SK-N-SH treated with all-trans-retinoic acid at 6 μM for 48 hours (cell line): ENCODE results near the gene ABHD17C.
A peak's percentile ranks its signal among the peaks of the same experiment; 100 is the strongest.

Experiments
- ATAC-seq: fragments of 200-7000 bp; cut with Tn5 transposase; 3 replicates; pipeline ENCODE4 v1.9.1; 2020; ENCODE audit warnings: mild to moderate bottlenecking, moderate library complexity
- ARNTL ChIP-seq: fragments of 450-650 bp; formaldehyde crosslinking; IDR thresholded peaks from 2 replicates; pipeline ENCODE4 v1.5.0; 2020; ENCODE audit warnings: low read depth, mild to moderate bottlenecking, moderate library complexity, borderline replicate concordance
- BACH2 ChIP-seq: fragments of 250-450 bp; sonication (Bioruptor Pico); IDR thresholded peaks from 2 replicates; pipeline ENCODE4 v1.9.0; 2021; ENCODE audit warnings: mild to moderate bottlenecking, borderline replicate concordance
- CSDC2 ChIP-seq: fragments of 250-450 bp; sonication (Bioruptor Pico); IDR thresholded peaks from 2 replicates; pipeline ENCODE4 v1.5.0; 2020; ENCODE audit warnings: mild to moderate bottlenecking, moderate library complexity
- ESRRG ChIP-seq: fragments of 250-450 bp; sonication (Bioruptor Pico); IDR thresholded peaks from 2 replicates; pipeline ENCODE4 v1.6.1; 2021; ENCODE audit warnings: mild to moderate bottlenecking
- GLIS3 ChIP-seq: fragments of 250-450 bp; sonication (Bioruptor Pico); IDR thresholded peaks from 2 replicates; pipeline ENCODE4 v1.5.0; 2020; ENCODE audit warnings: mild to moderate bottlenecking, moderate library complexity
- ISL1 ChIP-seq: fragments of 250-450 bp; sonication (Bioruptor Pico); IDR thresholded peaks from 2 replicates; pipeline ENCODE4 v2.1.2; 2022; ENCODE audit warnings: mild to moderate bottlenecking, moderate library complexity
- OSR1 ChIP-seq: fragments of 250-450 bp; sonication (Bioruptor Pico); IDR thresholded peaks from 2 replicates; pipeline ENCODE4 v1.8.0; 2022; ENCODE audit warnings: moderate library complexity, mild to moderate bottlenecking, inconsistent platforms
- POU6F1 ChIP-seq: fragments of 250-450 bp; sonication (Bioruptor Pico); IDR thresholded peaks from 2 replicates; pipeline ENCODE4 v1.8.0; 2021; ENCODE audit warnings: low read depth, mild to moderate bottlenecking, moderate library complexity, borderline replicate concordance
- PPARA ChIP-seq: fragments of 250-450 bp; sonication (Bioruptor Pico); IDR thresholded peaks from 2 replicates; pipeline ENCODE4 v1.5.0; 2020; ENCODE audit warnings: mild to moderate bottlenecking, borderline replicate concordance
- RARB ChIP-seq: fragments of 250-450 bp; sonication (Bioruptor Pico); IDR thresholded peaks from 2 replicates; pipeline ENCODE4 v1.8.0; 2021; ENCODE audit warnings: mild to moderate bottlenecking, moderate library complexity
- SNAI2 ChIP-seq: fragments of 250-450 bp; sonication (Bioruptor Pico); IDR thresholded peaks from 2 replicates; pipeline ENCODE4 v1.5.0; 2020; ENCODE audit warnings: mild to moderate bottlenecking, moderate library complexity
- TOX ChIP-seq: fragments of 250-450 bp; sonication (Bioruptor Pico); IDR thresholded peaks from 2 replicates; pipeline ENCODE4 v1.8.0; 2021; ENCODE audit warnings: mild to moderate bottlenecking, moderate library complexity, borderline replicate concordance
- TSHZ2 ChIP-seq: fragments of 250-450 bp; sonication (Bioruptor Pico); IDR thresholded peaks from 2 replicates; pipeline ENCODE4 v1.5.0; 2020; ENCODE audit warnings: mild to moderate bottlenecking, moderate library complexity
- ZC3H10 ChIP-seq: fragments of 250-450 bp; sonication (Bioruptor Pico); IDR thresholded peaks from 2 replicates; pipeline ENCODE4 v1.5.1; 2021; ENCODE audit warnings: mild to moderate bottlenecking, moderate library complexity
- ZFP30 ChIP-seq: fragments of 450-650 bp; formaldehyde crosslinking; IDR thresholded peaks from 2 replicates; pipeline ENCODE4 v1.5.0; 2022; ENCODE audit warnings: mild to moderate bottlenecking, moderate library complexity
- ZNF565 ChIP-seq: fragments of 450-650 bp; formaldehyde crosslinking; conservative IDR thresholded peaks from 2 replicates; pipeline ENCODE4 v1.5.0; 2020; ENCODE audit warnings: low read depth, mild to moderate bottlenecking, moderate library complexity
- ZNF70 ChIP-seq: fragments of 450-650 bp; formaldehyde crosslinking; IDR thresholded peaks from 2 replicates; pipeline ENCODE4 v1.5.0; 2020; ENCODE audit warnings: mild to moderate bottlenecking, moderate library complexity
- ZNF8 ChIP-seq: fragments of 450-650 bp; formaldehyde crosslinking; IDR thresholded peaks from 2 replicates; pipeline ENCODE4 v1.5.0; 2020; ENCODE audit warnings: mild to moderate bottlenecking, moderate library complexity
- TF ChIP-seq, protein P1 (sequence below): fragments of 250-450 bp; sonication (Bioruptor Pico); IDR thresholded peaks from 2 replicates; pipeline ENCODE4 v1.5.1; 2020; ENCODE audit warnings: low read depth, mild to moderate bottlenecking, moderate library complexity
- TF ChIP-seq, protein P2 (sequence below): fragments of 250-450 bp; sonication (Bioruptor Pico); IDR thresholded peaks from 2 replicates; pipeline ENCODE4 v1.5.1; 2021; ENCODE audit warnings: mild to moderate bottlenecking, moderate library complexity
- TF ChIP-seq, protein P3 (sequence below): fragments of 250-450 bp; sonication (Bioruptor Pico); IDR thresholded peaks from 2 replicates; pipeline ENCODE4 v1.8.0; 2020; ENCODE audit warnings: mild to moderate bottlenecking, moderate library complexity, borderline replicate concordance

ABHD17C gene

GRCh38 chr15:80743189-80743833 is 48.2 kb downstream of the ABHD17C start:
- ATAC-seq: no peak; the same call in 2 of the 3 replicates
- no peak for TF ChIP-seq ZNF8 (CRISPR knock-in tag)
- TF ChIP-seq ARNTL (CRISPR knock-in tag): no peak
- no peak for TF ChIP-seq TOX (CRISPR knock-in tag)
- TF ChIP-seq BACH2: no peak
- TF ChIP-seq SNAI2 (CRISPR knock-in tag): no peak
- no peak for TF ChIP-seq ZC3H10 (CRISPR knock-in tag)
- no peak for TF ChIP-seq ZNF565 (CRISPR knock-in tag)
- TF ChIP-seq ISL1 (CRISPR knock-in tag): no peak
- TF ChIP-seq CSDC2 (CRISPR knock-in tag): no peak
- TF ChIP-seq POU6F1: no peak
- no peak for TF ChIP-seq ESRRG
- TF ChIP-seq RARB: no peak
- no peak for TF ChIP-seq GLIS3 (CRISPR knock-in tag)
- no peak for TF ChIP-seq ZNF70 (CRISPR knock-in tag)
- no peak for TF ChIP-seq OSR1 (CRISPR knock-in tag)

DNA sequence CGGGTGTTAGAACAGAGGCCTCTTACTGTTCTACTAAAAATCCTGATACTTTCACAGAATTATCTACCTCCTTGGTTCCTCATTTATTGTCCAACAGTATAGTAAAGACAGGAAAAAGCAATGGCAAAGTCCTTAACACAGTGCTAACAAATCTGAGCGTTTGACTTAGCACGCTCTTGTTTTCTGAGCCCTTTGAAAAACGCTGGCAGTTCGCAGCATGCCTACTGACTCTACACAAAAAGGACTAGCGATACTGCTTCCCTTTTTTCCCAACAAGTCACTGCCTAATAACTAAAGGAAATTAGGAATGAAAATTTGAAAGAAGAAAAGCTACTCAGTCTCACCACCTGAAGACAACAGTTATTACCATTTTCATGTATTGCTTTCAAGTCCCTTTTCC is 49.3 kb downstream of the ABHD17C start:
- TF ChIP-seq GLIS3 (CRISPR knock-in tag) (no peak), ZFP30 (CRISPR knock-in tag) (no peak), RARB (no peak), ISL1 (CRISPR knock-in tag) (no peak), SNAI2 (CRISPR knock-in tag) (no peak), TSHZ2 (no peak), ESRRG (no peak)
- TF ChIP-seq, protein P1, sequence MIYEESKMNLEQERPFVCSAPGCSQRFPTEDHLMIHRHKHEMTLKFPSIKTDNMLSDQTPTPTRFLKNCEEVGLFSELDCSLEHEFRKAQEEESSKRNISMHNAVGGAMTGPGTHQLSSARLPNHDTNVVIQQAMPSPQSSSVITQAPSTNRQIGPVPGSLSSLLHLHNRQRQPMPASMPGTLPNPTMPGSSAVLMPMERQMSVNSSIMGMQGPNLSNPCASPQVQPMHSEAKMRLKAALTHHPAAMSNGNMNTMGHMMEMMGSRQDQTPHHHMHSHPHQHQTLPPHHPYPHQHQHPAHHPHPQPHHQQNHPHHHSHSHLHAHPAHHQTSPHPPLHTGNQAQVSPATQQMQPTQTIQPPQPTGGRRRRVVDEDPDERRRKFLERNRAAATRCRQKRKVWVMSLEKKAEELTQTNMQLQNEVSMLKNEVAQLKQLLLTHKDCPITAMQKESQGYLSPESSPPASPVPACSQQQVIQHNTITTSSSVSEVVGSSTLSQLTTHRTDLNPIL (CRISPR knock-in tag): no peak
- TF ChIP-seq, all 23 proteins: peak for 0
- peak; percentile 21; the same call in 2 of the 3 replicates for ATAC-seq

GRCh38 chr15:80744826-80745225 is 49.7 kb downstream of the ABHD17C start:
- ATAC-seq: peak; percentile 61
- TF ChIP-seq SNAI2 (CRISPR knock-in tag) (no peak), ISL1 (CRISPR knock-in tag) (peak; percentile 38)

DNA sequence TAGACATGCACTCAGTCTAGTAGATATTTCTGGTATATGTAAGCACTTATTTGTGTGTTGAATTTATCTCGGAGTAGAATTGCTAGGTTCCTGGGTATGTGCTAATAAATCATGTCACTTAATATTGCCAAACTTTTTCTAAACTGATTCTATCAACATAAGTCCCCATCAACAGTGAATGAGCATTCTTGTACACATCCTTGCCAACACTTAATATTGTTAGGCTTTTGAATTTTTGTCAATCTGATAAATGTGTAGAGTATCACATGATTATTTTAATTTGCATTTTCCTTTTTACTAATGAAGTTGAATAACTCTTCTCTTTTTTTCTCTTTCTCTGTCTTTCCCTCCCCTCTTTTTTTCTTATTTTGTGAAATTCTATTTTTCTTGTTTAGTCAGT is 50.8 kb downstream of the ABHD17C start:
- ATAC-seq: no peak
- TF ChIP-seq, protein P2, sequence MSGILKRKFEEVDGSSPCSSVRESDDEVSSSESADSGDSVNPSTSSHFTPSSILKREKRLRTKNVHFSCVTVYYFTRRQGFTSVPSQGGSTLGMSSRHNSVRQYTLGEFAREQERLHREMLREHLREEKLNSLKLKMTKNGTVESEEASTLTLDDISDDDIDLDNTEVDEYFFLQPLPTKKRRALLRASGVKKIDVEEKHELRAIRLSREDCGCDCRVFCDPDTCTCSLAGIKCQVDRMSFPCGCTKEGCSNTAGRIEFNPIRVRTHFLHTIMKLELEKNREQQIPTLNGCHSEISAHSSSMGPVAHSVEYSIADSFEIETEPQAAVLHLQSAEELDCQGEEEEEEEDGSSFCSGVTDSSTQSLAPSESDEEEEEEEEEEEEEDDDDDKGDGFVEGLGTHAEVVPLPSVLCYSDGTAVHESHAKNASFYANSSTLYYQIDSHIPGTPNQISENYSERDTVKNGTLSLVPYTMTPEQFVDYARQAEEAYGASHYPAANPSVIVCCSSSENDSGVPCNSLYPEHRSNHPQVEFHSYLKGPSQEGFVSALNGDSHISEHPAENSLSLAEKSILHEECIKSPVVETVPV (CRISPR knock-in tag): no peak
- TF ChIP-seq, protein P1 (CRISPR knock-in tag): no peak
- no peak for TF ChIP-seq PPARA (CRISPR knock-in tag)
- TF ChIP-seq RARB: no peak
- TF ChIP-seq ESRRG: no peak
- TF ChIP-seq, protein P3, sequence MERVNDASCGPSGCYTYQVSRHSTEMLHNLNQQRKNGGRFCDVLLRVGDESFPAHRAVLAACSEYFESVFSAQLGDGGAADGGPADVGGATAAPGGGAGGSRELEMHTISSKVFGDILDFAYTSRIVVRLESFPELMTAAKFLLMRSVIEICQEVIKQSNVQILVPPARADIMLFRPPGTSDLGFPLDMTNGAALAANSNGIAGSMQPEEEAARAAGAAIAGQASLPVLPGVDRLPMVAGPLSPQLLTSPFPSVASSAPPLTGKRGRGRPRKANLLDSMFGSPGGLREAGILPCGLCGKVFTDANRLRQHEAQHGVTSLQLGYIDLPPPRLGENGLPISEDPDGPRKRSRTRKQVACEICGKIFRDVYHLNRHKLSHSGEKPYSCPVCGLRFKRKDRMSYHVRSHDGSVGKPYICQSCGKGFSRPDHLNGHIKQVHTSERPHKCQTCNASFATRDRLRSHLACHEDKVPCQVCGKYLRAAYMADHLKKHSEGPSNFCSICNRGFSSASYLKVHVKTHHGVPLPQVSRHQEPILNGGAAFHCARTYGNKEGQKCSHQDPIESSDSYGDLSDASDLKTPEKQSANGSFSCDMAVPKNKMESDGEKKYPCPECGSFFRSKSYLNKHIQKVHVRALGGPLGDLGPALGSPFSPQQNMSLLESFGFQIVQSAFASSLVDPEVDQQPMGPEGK (CRISPR knock-in tag): no peak
- TF ChIP-seq ZNF565 (CRISPR knock-in tag): no peak
- no peak for TF ChIP-seq POU6F1
